Left colon (tissue), 2 donors: ENCODE data around the gene RPE65. TPM values are rescaled to one million over a fixed set of nuclear protein-coding genes. Genes with fewer than 3 reads are reported as not detected.
"Not testable (repeated sequence)": the region's sequence is repeated elsewhere in the genome, so short reads cannot be mapped to it uniquely, and the experiment has no call there.

Experiments used
- ATAC-seq: fragments of 200-7000 bp; cut with Tn5 transposase; one replicate; pipeline ENCODE4 v1.9.1; 2020; ENCODE audit warnings: mild to moderate bottlenecking, moderate library complexity
- DNase-seq, 2 donors: peaks; one replicate each; pipeline ENCODE4 v3.0.0-alpha.2; 2020
- intact Hi-C, 2 donors: fragments of 100-400 bp; cut with DNase I in 1 of 2; cut with micrococcal nuclease in 1 of 2; formaldehyde crosslinking; loops; one replicate each; pipeline versions ENCODE4 v1.11.2 to v1.14.0; 2022; cut with DNase I, micrococcal nuclease
- total RNA-seq, 2 donors: library from RNA; stranded (reverse); fragmentation: NEBNext Ultra II Directional; extraction: Animal tissue kit (Norgen Biotek cat#: 25700); gene quantifications; one replicate each; pipeline ENCODE4 v1.2.1, GENCODE V29; 2021
- donor health status: DM: no; HTN: no; CAD: no.
- donor health status: DM: yes; HTN: yes; CAD: no.

RPE65 gene
- total RNA-seq, 2 donors from 2014 or later, result not detected

DNA sequence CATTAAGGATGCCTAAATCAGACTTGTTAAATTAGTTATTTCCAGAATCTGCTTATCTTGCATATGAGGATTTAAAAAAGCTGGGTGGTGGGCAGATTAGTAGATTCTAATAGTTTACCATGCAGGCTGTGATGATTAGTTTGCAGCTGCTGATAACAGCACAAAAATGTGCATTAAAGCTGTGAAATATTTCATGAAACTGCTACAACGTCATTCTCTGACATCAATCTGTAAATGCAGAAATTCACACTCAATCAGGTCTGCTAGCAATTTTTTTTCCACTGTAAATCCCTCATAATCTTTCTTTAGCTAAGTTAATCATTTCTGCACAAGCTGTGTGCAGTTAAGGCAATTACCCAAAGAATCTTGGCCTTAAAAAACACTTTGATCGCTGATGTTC lies 9.3 kb upstream of the RPE65 start:
- no peak for DNase-seq
- intact Hi-C loops, result no loop called here
- ATAC-seq, result no peak

DNA sequence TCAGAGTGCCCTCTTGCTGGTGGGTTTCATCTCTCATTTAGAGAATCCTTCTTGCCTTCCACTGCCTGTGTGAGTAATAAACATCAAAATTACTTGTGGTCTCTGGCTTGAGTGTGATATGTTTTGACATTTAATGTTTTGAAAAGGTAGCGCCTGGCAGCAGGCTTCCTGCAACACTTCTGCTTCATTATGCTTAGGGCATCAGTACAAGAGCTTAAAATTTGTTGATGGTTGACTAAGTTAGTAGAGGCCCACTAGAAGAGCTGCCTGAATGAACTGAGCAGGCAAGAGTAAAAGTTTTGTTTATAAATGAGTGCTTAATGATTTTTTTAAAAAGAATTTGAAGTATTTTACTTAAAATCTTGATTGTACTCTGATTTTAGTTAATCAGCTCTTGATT lies 6.4 kb upstream of the RPE65 start:
- no peak for DNase-seq
- intact Hi-C loops, result no loop called here
- no peak for ATAC-seq

DNA sequence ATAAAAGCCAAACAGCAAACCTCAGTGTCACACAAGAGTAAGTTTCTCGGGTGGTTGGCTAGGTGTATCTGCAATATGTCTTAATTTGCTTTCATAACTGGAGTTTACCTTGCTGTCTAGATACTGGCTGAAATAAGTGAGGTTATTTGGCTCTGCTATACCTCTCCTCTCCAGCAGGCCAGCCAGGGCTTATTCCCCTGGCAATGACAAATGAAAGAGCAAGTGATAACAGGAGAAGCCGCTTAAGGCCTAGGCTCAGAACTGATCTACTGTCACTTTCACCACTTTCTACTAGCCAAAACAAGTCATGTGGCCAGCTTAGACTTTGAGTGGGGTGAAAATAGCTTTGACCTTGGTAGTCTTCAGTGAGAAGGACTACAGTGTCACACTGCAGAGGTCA lies 4.8 kb upstream of the RPE65 start:
- intact Hi-C loops, result no loop called here
- ATAC-seq (no peak), DNase-seq (no peak)

DNA sequence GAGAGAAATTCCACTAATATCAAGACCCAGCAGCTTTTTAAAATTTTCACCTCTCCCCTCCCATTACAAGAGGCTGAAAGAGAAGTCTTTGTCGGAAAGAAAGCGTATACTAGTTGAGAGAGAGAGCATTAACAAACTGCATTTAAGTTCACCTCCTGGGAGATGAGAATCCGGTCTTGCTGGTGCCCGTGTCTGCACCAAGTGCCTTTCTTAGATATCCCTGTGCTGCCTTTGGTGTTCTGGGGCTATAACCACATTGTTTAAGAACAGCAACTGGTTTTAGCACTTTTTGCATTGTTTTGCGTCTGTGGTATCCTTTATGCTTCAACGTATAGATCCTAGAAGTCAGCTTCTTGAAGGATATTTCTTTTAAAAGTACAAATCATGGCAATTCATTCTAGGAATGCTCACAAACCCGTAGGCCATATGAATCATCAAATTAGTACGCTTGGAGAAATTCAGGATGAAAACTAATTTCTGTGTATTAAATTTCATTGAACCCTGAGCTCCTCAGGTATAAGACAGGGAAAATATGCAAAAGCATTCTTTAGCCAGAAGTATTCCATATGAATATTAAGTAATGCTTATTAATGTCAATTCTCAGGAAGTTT lies 3.4 kb upstream of the RPE65 start:
- ATAC-seq, result no peak
- DNase-seq, result no peak
- intact Hi-C loops, result no loop called here

DNA sequence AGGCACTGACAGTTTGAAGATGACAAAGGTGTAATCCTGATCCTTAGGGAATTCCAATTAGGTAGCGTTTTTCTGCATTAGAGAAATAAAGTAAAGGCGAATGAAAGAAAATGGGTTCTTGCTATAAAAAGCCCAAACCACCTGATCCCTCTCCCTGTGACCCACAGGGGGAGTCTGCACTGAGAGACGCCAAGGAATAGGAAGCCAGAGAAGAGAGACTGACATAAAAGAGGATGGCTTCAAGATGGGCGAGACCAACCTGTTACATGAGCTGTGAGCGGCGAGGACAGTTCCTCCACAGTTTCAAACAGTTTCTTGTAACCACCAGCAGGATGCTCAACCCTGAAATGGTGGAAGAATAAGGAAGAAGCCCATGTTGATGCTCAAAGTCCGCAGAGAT lies 1.4 kb downstream of the RPE65 start:
- no peak for ATAC-seq
- DNase-seq, result no peak
- intact Hi-C loops, result no loop called here

DNA sequence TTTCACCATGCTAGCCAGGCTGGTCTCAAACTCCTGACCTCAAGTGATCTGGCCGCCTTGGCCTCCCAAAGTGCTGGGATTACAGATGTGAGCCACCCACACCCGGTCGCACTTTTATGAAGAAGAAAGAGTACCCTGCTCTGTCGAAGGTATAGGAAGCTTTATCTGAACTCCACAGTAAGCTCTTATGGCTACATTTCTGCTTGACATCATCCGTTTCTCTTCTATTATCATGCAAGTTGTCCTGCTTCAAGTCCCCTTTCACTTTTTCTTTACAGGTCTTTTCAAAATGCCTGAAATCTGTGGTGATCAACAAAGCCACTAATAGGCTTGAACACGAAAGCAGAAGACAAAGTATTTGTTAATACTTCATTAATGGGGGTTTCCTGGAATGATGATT lies 4.0 kb downstream of the RPE65 start:
- no peak for ATAC-seq

DNA sequence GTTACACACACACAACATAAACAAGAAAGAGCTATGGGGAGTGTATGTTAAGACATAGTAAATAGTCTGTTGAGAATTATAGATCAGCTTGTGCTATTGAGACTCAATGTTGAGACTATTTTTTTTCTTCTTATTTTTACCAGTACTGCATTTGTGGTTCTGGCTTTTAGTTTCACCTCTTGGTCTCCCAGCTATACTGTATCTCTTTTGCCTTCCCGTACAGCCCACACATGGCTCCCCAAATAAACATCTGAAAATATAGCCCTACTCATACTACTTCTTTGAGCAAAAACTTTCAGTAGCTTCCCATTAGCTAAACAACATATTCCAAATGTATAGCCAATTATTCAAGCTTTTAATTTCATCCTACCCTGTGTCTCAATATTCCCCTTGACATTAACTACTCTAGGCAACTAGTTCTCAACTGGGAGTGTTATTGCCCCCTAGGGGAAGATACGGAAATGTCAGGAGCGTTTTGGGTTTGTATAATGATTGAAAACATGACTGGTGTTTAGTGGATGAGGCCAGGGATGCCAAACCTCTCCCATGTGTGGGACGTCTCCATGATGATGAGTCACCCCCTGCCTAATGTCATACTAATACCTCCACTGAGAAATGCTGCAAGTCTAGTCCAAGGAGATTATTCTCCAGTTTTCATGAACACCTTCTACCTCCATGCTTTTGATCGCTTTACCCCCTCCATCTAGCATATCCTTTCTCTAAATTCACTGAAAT lies 6.8 kb downstream of the RPE65 start:
- no peak for DNase-seq
- intact Hi-C loops, result no loop called here
- no peak for ATAC-seq

More for the DNA sequence above, 4.0 kb downstream of the RPE65 start:
- intact Hi-C loops, result no loop called here
- no peak for DNase-seq

DNA sequence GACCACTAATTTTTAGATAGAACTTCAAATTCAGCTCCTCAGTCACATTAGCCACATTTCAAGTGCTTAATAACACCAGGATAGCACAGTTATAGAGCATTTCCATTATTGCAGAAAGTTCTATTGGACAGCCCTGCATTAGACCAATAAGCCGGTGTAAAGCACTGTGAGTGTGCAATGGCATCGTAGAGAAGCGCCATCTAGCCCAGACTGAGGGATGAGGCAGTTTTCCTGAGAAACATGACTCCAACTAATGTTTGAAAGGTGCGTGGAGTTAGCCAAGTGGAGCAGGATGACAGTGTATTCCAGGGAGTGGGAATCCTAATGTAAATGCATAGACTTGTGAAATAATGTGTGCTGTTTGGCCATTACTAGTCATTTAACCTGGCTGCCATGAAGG lies 7.7 kb downstream of the RPE65 start:
- ATAC-seq (no peak), DNase-seq (no peak)
- intact Hi-C loops, result no loop called here

DNA sequence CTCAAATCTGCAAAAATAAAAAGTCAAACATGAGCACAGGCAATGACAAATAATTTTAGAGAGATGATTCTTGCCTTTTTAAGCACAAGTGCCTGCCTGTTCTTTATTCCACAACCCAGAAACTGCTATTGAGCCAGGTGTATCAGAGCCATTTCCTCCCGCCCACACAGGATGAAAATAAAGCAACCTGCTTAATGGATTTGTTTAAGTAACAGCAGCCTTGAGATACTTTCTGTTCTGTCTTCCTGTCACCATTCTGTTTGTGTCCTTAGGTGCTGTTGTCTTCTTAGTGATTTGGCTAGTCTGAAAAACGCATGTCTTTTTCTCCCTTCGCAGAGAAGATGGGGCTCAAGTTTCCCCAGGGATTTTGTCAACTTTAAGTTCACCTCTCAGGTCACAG lies 11.4 kb downstream of the RPE65 start:
- intact Hi-C loops, result no loop called here
- no peak for ATAC-seq
- no peak for DNase-seq

DNA sequence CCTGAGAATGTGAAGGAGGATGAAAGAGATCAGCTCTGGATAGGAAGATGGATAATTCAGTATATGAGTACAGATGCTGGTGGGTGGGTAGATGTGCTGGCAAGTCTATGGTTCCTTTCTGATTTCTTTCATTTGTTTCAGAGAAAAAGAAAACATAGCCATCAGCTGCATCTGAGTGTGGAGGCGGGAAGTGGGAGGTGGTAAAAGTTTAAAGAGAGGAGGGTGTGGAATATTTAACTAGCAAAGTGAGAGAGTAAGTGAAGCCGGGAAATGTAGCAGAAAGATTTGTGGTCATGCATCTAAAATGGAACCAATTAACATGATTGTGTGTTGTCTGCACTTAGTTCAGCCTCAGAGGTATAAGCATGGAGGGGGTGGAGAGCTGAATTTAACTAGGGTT lies 16.4 kb downstream of the RPE65 start:
- DNase-seq (no peak), ATAC-seq (no peak)
- intact Hi-C loops, result no loop called here

DNA sequence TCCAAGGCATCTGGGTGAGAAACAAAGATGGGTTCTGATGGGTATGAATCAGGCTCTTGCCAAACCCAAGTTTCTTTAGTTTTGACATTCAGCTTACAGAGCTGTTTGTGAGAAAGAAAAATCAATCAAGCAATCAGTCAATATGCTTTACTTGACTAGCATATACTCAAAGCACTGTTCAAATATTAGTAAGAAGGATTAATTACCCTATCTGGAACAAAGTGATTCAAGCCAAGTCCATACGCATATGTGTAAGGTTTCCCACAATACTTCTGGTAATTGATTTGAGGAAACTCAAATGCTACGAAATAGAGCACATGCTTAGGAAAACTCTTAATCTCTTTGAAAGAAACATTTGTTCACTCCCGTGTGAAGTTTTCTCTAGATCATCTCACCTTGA lies 18.7 kb downstream of the RPE65 start:
- ATAC-seq, result no peak
- intact Hi-C loops, result no loop called here

DNA sequence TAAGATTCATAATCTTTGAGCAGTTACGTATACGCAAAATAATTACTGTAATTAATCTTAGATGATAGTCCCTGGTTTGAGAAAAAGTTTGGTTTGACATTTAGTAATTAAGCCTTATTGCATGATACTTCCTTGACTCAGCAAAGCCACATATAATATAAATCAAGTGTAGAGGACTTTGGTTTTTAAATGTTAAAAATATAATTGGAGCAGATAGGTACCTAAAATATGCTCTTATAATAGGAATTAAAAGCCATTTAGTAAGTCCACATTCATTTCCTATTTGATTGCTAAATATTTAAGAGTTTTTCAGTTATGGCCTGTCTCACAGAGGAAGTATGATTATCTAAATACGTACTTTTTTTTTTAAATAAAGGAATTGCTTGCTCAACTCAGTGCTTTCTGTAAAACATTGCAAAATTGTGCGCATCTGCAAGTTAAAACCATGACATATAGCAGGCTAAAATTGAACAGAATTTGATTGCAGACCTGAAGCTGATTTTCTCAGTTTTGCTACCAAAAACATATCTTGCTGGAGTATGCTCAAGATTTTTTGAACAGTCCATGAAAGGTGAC lies 20.4 kb downstream of the RPE65 start:
- ATAC-seq (no peak), DNase-seq (no peak)
- intact Hi-C loops, result no loop called here

More for the DNA sequence above, 18.7 kb downstream of the RPE65 start:
- DNase-seq, result no peak

DNA sequence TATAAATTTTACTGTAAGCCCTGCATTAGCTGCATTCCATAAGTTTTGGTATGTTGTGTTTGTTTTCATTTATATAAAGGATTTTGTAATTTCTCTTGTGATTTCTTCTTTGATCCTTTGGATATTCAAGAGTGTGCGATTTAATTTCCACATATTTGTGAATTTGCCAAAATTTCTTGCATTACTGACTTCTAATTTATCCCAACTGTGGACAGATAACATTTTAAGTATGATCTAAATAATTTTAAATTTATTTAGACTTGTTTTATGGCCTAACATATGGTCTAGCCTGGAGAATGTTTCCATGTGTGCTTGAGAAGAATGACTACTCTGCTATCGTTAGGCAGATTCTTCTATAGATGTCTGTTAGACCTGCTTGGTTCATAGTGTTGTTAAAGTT lies 23.2 kb downstream of the RPE65 start:
- intact Hi-C loops, result no loop called here
- DNase-seq (no peak), ATAC-seq (no peak)

DNA sequence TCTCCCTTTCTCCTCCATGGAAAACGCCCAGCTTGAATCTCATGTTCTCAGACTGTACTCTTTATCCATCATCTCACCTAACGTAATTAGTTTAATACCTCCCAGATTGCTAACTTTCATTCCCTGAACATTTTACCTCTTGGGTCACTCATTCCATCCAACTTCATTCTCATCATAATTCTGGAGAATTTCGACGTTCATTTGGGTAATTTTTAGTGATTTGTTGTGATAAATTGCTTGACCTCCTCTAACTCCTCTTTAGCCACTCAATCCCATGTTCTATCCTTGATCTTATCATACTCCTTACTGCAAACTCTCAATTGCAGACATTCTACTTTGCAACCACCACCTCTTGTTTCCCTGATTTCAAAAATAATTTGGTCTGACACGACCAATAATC lies 28.4 kb downstream of the RPE65 start:
- DNase-seq (no peak), ATAC-seq (no peak)
- intact Hi-C loops, result no loop called here

DNA sequence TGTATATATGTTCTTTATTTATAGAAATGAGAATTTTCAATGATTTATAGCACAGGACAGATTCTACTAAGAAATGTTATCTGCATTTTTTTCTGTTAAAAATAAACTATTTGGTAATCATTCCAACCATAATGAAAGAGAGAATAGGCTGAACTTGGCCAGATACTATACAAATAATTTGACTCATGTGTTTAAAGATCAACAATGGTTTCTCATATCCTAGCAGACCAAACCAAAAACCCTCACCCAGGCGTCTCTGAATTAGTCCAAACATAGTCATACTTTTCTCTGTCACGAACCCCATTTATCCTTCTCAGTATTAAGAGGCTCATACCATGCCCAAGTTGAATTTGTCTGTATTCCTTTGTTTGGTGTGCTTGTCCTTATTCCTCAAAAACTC lies 40.3 kb downstream of the RPE65 start:
- intact Hi-C loops, result no loop called here
- ATAC-seq, result no peak
- DNase-seq, result no peak

DNA sequence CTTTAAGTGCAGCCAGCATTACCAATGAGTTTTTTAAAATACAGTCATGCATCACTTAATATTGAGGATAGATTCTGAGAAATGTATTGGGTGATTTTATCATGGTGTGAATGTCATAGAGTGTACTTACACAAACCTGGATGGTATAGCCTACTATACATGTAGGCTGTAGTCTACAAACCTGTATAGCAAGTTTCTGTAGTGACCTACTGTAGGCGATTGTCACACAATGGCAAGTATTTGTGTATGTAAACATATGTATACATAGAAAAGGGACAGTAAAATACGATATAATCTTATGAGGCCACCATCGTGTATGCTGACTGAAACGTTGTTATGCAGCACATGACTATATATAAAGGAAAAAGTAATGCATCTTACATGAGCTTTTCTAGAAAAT lies 48.2 kb downstream of the RPE65 start:
- ATAC-seq (no peak), DNase-seq (no peak)
- intact Hi-C loops, result no loop called here

DNA sequence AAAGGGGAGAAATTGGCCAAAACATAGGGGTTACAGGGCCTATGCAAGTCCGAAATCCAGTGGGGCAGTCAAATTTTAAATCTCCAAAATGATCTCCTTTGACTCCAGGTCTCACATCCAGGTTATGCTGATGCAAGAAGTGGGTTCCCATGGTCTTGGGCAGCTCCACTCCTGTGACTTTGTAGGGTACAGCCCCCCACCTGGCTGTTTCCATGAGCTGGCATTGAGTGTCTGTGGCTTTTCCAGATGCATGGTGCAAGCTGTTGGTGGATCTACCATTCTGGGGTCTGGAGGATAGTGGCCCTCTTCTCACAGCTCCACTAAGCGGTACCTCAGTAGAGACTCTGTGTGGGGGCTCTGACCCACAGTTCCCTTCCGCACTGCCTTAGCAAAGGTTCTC lies 54.2 kb downstream of the RPE65 start:
- intact Hi-C loops, ATAC-seq, DNase-seq: not testable (repeated sequence)

DNA sequence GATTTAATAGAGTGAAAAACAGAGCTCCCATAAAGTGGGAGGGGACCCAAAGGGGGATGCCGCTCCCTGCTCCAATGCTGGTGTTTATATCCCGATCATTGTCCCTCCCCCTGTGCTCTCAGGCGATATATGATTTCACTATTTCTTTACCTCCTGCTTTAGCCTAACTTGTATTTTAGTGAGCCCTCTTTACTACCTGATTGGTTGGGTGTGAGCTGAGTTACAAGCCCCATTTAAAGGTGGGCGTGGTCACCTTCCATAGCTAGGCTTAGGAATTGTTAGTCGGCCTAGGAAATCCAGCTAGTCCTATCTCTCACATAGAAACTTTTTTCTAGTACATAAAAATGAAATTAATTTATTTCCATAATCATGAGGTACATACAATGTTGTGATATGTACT lies 57.3 kb downstream of the RPE65 start:
- ATAC-seq, intact Hi-C loops, DNase-seq: not testable (repeated sequence)

DNA sequence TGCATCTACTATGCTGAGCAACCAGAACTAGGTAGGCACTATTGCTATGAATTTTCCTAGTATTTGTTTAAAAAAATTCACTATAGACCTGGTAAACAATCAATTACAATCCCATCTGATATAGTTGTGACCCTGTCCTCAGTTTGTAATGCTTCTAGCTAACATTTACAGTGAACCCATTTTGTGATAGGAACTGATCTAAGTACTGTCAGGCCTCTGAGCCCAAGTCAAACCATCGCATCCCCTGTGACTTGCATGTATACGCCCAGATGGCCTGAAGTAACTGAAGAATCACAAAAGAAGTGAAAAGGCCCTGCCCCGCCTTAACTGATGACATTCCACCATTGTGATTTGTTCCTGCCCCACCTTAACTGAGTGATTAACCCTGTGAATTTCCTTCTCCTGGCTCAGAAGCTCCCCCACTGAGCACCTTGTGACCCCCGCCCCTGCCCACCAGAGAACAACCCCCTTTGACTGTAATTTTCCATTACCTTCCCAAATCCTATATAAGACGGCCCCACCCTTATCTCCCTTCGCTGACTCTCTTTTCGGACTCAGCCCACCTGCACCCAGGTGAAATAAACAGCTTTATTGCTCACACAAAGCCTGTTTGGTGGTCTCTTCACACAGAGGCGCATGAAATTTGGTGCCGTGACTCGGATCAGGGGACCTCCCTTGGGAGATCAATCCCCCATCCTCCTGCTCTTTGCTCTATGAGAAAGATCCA lies 63.8 kb downstream of the RPE65 start:
- ATAC-seq, intact Hi-C loops, DNase-seq: not testable (repeated sequence)

DNA sequence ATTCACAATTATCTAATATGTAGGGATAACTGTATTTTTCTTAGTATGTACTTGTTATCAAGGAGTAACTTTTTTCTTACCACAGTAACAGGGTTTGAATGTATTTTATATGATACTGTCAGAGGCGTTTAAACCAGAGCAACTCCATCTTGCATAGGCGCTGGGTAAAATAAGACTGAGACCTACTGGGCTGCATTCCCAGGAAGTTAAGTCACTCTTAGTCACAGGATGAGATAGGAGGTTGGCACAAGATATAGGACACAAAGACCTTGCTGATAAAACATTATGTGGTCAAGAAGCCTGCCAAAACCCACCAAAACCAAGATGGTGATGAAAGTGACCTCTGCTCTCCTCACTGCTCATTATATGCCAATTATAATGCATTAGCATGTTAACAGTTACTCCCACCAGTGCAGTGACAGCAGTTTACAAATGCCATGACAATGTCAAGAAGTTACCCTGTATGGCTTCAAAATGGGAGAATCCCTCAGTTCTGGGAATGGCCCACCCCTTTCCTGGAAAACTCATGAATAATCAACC lies 64.8 kb downstream of the RPE65 start:
- ATAC-seq (no peak), DNase-seq (no peak)
- intact Hi-C loops, result no loop called here
